Stimulated activated CD4-positive, alpha-beta T cell treated with anti-CD3 and anti-CD28 coated beads, Interleukin-4, amount 100 ng/mL, for 24 hours (primary cell): ENCODE measurements around the gene CTSH.

Experiments
- DNase-seq: peaks from one replicate; pipeline ENCODE4 v3.0.0-alpha.2; 2020

The CTSH gene

DNA sequence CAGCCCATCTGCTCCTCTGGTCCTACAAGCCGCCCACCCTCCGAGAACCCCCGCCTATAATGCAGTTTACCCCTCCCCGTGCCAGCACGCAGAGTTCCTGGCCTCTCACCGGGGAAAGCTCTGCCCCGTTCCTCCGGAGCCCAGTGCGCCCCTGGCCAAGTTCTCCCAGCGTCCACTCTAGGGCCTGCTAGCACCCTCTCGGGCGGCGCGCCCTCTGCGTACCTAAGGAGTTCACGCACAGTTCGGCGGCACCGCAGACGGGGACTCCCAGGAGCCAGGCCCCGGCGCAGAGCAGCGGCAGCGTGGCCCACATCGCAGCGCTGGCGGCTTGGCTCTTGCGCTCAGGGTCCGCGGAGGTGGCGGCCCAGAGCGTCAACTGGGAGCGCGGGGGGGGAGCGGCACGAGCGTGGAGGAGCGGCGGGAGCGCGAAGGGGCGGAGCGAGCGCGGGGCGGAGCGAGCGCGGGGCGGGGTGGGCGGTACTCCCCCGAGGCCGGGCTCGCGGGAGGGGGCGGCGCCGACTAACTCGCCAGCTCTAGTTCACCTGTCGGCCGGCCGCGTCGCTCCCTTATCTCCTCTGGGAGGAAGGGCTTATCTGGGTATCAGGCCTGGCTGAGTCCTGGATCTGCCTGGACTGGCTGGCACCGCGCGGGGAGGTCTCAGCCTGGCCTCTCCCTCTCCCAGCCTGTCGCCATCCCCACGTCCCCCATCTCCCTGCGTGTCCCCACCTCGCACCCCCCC lies at the start of gene CTSH:
Gene CTSH, minus strand, starts transcription at position 378 of the 739 bp plus-strand sequence. Its CDS starts 65 bp downstream, at position 313.
- DNase-seq, result peak; percentile 67

- no peak for DNase-seq
Measured at GRCh38 chr15:78993931-78994530, 49.2 kb upstream of the CTSH start.

DNA sequence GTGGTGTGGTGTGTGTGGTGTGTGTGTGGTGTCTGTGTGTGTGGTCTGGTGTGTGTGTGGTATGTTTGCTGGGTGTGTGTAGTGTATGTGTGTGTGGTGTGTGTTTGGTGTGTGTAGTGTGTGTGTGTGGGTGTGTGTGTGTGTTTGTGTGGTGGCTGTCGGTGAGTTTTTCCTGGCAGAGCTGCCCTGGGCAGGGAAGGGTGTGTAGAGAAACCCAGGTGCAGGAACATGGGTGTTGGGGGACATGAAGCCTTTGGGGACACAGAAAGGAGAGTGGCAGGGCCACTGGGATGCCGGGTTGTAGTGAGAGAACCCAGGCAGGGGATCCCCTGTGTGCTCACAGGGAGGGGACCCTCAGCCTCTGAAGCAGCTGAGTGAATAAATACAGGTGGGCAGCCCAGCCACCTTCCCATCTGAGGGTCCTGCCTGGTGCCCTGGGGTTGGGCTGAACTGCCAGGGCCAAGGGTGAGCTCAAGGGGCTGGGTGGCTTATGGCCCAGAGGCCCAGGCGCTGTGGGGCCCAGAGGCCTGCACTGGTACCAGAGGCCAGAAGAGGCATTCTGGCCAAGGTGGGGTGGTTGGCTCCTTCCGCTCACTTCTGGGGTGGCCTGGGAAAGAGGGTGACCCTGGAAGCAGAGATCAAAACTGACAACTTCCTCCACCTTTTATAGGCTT lies 48.5 kb upstream of the CTSH start:
- DNase-seq, result no peak

- DNase-seq, result no peak
Measured at GRCh38 chr15:78992416-78993256, 47.8 kb upstream of the CTSH start.

DNA sequence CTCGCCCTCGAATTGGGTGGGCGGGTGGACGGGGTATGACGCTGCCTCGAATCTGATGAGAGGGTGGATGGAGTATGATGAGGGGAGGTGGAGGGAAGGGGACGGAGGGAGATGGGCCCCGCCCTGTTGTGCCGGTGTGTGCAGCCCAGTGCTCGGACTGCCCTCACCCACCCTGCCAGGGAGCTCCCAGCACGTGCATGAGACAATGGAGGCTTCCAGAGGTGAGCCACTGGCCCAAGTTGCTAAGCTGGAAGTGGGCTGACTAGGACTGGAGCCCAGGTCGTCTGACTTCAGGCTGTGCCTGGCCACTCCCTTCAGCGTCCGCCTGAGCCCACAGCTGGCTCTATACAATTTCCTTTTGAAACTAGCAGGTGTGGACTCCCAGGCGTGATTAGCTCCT lies 47.0 kb upstream of the CTSH start:
- DNase-seq, result no peak

DNA sequence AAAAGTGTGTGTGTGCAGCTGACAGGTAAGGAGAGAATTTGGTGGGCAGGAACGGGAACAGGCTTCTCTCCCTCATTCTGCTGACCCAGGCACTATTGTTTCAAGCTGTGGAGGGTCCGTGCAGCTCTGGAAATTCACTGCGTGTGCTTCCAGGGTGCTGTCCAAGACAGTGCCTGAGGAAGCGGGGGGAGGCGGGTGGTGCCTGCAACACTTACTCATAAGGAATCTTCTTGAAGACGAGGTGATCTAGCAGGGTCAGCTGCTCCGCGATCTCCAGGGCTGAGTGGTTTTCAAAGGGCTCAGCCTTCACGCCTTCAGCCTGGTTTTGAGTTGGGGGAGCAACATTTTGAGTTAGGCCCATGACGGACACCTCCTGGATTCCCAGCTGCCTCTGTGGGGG lies 46.6 kb upstream of the CTSH start:
- DNase-seq, result no peak

DNA sequence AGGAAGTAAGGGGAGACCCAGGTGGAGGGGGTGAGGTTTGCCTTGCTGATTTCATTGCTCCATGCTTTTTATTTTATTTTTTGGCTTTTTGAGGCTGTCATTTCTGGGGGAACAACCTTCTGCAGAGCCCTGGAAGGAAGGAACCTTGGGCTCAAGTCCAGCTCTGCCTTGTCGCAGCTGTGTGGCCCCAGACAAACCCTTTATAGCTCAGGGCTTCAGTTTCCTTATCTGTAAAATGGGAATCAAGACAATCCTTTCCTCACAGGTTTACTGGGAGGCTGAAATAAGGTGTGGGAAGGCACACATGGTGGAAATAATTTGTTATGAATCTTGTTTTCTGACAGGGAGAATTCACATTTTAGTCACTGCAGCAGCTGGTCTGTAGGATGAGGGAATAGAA lies 45.4 kb upstream of the CTSH start:
- DNase-seq, result no peak

GRCh38 chr15:78989701-78990240 lies 44.9 kb upstream of the CTSH start:
- DNase-seq, result no peak

- no peak for DNase-seq
Measured at GRCh38 chr15:78988361-78988911, 43.6 kb upstream of the CTSH start.

- DNase-seq, result no peak
Measured at GRCh38 chr15:78987556-78988360, 42.9 kb upstream of the CTSH start.

GRCh38 chr15:78985859-78986475 lies 41.1 kb upstream of the CTSH start:
- DNase-seq, result no peak

GRCh38 chr15:78984041-78984440 lies 39.2 kb upstream of the CTSH start:
- no peak for DNase-seq

DNA sequence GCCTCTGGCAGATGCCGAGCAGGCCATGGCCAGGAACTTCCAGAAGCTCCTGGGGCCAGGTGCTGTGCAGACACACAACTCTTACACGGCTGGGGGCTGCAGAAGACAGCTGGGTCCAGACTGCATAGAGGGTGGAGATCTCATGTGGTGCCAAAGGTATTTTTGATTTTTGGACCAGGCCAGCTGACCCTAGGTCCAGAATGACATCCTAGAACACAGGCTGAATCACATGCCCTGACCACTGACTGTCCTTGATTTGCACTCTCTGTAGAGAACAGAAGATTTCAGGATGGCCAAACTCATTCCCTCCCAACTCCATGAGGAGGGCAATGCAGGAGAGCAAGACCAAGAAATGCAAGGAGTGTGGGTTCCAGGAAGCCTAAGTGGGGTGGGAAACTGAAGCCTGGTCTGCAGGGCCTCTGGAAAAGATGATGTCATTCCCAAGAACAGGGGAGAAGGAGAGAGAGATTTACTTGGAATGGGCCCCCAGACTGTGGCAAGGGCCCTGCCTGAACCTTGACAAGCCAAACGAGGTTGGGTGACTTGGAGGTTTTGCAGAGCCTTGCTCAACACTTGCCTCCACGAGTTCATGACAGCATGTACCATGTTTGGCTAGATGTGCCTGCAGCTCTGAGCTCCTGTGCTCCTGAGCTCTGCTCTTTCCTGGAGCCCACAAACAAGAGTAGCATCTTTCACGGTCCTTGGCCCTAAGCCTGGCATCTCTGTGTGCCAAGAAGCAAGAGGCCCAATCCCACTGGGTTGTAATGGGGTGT lies 38.5 kb upstream of the CTSH start:
- no peak for DNase-seq

DNA sequence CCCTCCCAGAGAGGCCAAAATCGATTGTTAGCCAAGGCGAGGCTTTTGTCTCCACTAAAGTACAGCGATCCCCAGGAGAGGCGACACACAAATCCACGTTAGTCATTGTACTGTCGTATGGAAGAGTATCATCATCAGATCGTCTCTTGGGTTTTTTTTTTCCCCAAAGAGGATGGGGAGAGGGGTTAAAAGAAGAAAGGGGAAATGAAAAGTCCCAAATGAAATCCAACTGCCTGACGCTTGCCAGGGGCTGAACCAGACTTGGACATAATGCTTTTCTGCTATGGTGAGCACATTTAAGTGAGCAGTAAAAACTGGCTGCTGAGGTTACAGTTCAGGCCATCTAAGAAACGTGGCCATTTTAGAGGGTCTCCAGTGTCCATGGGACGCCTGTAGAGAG lies 37.9 kb upstream of the CTSH start:
- DNase-seq, result no peak

GRCh38 chr15:78981532-78982313 lies 36.9 kb upstream of the CTSH start:
- no peak for DNase-seq

- DNase-seq, result peak; percentile 37
Measured at GRCh38 chr15:78979456-78980320, 34.8 kb upstream of the CTSH start.

GRCh38 chr15:78978601-78979179 lies 33.8 kb upstream of the CTSH start:
- no peak for DNase-seq
